GM12865 (cell line): ENCODE measurements around the gene TRAF4.
"Not testable (repeated sequence)": the region's sequence is repeated elsewhere in the genome, so short reads cannot be mapped to it uniquely, and the experiment has no call there.

ENCODE experiments used
- DNase-seq: peaks from one replicate; pipeline ENCODE4 v3.0.0; 2010; ENCODE audit warnings: low read depth
- H3K4me3 ChIP-seq: 2 replicates; pipeline ENCODE4 v1.5.1; 2011; ENCODE audit warnings: mild to moderate bottlenecking, low read depth, low read length, control low read depth
- TF ChIP-seq, protein P1 (sequence below): IDR thresholded peaks from 2 replicates; pipeline ENCODE4 v1.5.1; 2011; ENCODE audit warnings: low read length, control low read depth, low read depth, inconsistent platforms; ENCODE audit not compliant: insufficient read depth; ENCODE audit errors: missing control alignments

The TRAF4 gene

DNA sequence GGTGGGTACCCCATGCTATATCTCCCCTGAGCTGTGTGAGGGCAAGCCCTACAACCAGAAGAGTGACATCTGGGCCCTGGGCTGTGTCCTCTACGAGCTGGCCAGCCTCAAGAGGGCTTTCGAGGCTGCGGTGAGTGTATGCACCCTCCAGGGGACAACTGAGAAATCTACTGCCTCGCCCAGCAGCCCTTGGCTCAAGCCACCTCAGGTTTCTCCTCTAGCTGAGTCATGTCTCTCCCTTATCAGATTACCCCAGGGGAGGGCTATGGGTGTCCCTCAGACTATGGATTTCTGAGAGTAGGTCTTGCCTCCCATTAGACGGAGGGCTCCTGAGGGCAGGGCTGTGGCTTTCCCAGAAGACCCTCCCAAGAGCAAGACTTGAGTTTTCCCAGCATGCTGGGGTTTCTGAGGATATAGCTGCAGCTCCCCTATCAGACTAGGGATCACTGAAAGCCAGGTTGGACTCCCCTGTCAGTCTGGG lies 8.5 kb upstream of the TRAF4 start:
- TF ChIP-seq, protein P1, sequence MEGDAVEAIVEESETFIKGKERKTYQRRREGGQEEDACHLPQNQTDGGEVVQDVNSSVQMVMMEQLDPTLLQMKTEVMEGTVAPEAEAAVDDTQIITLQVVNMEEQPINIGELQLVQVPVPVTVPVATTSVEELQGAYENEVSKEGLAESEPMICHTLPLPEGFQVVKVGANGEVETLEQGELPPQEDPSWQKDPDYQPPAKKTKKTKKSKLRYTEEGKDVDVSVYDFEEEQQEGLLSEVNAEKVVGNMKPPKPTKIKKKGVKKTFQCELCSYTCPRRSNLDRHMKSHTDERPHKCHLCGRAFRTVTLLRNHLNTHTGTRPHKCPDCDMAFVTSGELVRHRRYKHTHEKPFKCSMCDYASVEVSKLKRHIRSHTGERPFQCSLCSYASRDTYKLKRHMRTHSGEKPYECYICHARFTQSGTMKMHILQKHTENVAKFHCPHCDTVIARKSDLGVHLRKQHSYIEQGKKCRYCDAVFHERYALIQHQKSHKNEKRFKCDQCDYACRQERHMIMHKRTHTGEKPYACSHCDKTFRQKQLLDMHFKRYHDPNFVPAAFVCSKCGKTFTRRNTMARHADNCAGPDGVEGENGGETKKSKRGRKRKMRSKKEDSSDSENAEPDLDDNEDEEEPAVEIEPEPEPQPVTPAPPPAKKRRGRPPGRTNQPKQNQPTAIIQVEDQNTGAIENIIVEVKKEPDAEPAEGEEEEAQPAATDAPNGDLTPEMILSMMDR, result no peak
- DNase-seq, result no peak
- H3K4me3 ChIP-seq, result no peak overlapping the region

- DNase-seq, H3K4me3 ChIP-seq: not testable (repeated sequence)
Observed at GRCh38 chr17:28735913-28736769, 7.7 kb upstream of the TRAF4 start.

GRCh38 chr17:28737316-28737715 lies 6.5 kb upstream of the TRAF4 start:
- H3K4me3 ChIP-seq, result peak overlapping the region; percentile 54
- no peak for DNase-seq
- TF ChIP-seq, protein P1, result no peak

GRCh38 chr17:28737770-28738679 lies 5.8 kb upstream of the TRAF4 start:
- peak overlapping the region; percentile 54 for H3K4me3 ChIP-seq
- DNase-seq, result peak; percentile 96
- TF ChIP-seq, protein P1, result no peak

- DNase-seq, result peak; percentile 91
- peak overlapping the region; percentile 54 for H3K4me3 ChIP-seq
- TF ChIP-seq, protein P1, result no peak
Observed at GRCh38 chr17:28738680-28739384, 5.0 kb upstream of the TRAF4 start.

DNA sequence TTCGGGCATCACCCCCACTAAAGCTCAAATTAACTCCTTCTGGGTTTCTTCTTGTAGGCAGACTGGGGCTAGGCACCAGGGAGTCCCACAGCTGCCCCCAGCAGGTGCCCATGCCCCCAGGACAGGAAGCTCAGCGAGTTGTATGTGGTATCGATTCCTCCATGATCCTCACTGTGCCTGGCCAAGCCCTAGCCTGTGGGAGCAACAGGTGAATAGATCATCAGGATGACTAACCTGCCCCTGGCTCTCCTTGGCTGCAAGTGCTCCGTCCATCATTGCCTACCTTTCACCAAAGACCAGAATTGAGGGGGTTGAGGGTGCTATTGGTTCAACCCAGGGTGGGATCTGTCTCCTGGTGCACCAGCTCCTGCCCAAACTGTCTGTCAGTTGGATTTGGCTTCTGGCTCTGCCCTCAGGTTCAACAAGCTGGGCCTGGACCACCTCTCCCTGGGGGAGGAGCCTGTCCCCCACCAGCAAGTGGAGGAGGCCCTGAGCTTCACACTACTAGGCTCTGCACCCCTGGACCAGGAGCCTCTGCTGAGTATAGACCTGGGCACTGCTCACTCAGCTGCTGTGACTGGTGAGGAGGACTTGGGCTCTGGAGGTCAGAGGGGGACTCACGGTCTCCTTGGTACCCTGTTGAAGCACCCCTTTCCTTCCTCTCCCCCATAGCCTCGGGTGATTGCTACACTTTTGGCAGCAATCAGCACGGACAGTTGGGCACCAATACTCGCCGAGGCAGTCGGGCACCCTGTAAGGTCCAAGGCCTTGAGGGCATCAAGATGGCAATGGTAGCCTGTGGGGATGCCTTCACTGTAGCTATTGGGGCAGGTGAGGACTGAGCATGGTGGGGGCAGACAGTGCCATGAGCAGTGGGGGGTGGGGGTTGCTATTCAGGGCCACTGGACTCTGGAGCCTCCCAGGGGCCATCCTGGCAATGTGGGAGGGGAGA lies 3.1 kb upstream of the TRAF4 start:
- TF ChIP-seq, protein P1, result no peak
- H3K4me3 ChIP-seq, result peak overlapping the region; percentile 41
- no peak for DNase-seq
